Activated naive CD8-positive, alpha-beta T cell treated with anti-CD3 and anti-CD28 coated beads for 36 hours (primary cell): ENCODE measurements around the gene PARP11. TPM values are rescaled to one million over a fixed set of nuclear protein-coding genes. Genes with fewer than 3 reads are reported as not detected.

Experiments used
- DNase-seq: peaks from one replicate; pipeline ENCODE4 v3.0.0; 2021
- H3K27ac Mint-ChIP-seq: one replicate; pipeline ENCODE4 v1.8.0; 2022; ENCODE audit warnings: mild to moderate bottlenecking, moderate library complexity, mixed read lengths
- H3K27me3 Mint-ChIP-seq: one replicate; pipeline ENCODE4 v1.8.0; 2022; ENCODE audit warnings: mild to moderate bottlenecking, mixed read lengths
- H3K36me3 Mint-ChIP-seq: one replicate; pipeline ENCODE4 v1.8.0; 2021; ENCODE audit warnings: mild to moderate bottlenecking, mixed read lengths
- H3K4me1 Mint-ChIP-seq: one replicate; pipeline ENCODE4 v1.8.0; 2021; ENCODE audit warnings: mixed read lengths
- H3K4me3 Mint-ChIP-seq: one replicate; pipeline ENCODE4 v1.8.0; 2022; ENCODE audit warnings: mild to moderate bottlenecking, moderate library complexity, mixed read lengths
- H3K9me3 Mint-ChIP-seq: one replicate; pipeline ENCODE4 v1.8.0; 2022; ENCODE audit warnings: mixed read lengths
- total RNA-seq, 2 experiments: library from RNA; stranded (reverse); gene quantifications; one replicate each; pipeline ENCODE4 v1.2.3, GENCODE V29; 2021

The PARP11 gene
- total RNA-seq, 2 experiments from 2014 or later, result 22.2 to 23.1 TPM

- Mint-ChIP-seq H3K9me3 (peaks cover 2% of the 10 kb centered on the region), H3K36me3 (peaks cover 21% of the 10 kb centered on the region), H3K27ac (no peak overlapping the region), H3K4me3 (no peak overlapping the region), H3K4me1 (peaks cover 6% of the 10 kb centered on the region), H3K27me3 (no peaks in the 10 kb centered on the region)
- no peak for DNase-seq
These were observed 82.6 kb downstream of the PARP11 start for GRCh38 chr12:3790642-3791041.

- Mint-ChIP-seq H3K27ac (no peak overlapping the region), H3K4me3 (no peak overlapping the region), H3K4me1 (no peaks in the 10 kb centered on the region), H3K36me3 (peaks cover 21% of the 10 kb centered on the region), H3K27me3 (no peaks in the 10 kb centered on the region), H3K9me3 (peaks cover 2% of the 10 kb centered on the region)
- no peak for DNase-seq
These were observed 83.4 kb downstream of the PARP11 start for GRCh38 chr12:3789838-3790237.

- no peak for DNase-seq
These were observed 95.9 kb downstream of the PARP11 start for GRCh38 chr12:3777206-3777809.

GRCh38 chr12:3775385-3776035 lies 97.7 kb downstream of the PARP11 start:
- DNase-seq, result no peak
- H3K9me3 Mint-ChIP-seq, result no peaks in the 10 kb centered on the region
- H3K4me3 Mint-ChIP-seq, result no peak overlapping the region
- no peak overlapping the region for H3K27ac Mint-ChIP-seq
- peaks cover 4% of the 10 kb centered on the region for H3K4me1 Mint-ChIP-seq
- peaks cover 2% of the 10 kb centered on the region for H3K36me3 Mint-ChIP-seq
- H3K27me3 Mint-ChIP-seq, result no peaks in the 10 kb centered on the region

More at GRCh38 chr12:3777206-3777809, 95.9 kb downstream of the PARP11 start:
- Mint-ChIP-seq H3K4me1 (peaks cover 2% of the 10 kb centered on the region), H3K4me3 (no peak overlapping the region), H3K27ac (no peak overlapping the region), H3K36me3 (peaks cover 2% of the 10 kb centered on the region), H3K27me3 (no peaks in the 10 kb centered on the region), H3K9me3 (no peaks in the 10 kb centered on the region)

GRCh38 chr12:3772380-3772779 lies 100.8 kb downstream of the PARP11 start:
- Mint-ChIP-seq H3K4me3 (no peak overlapping the region), H3K9me3 (no peaks in the 10 kb centered on the region), H3K27ac (no peak overlapping the region), H3K36me3 (peaks cover 2% of the 10 kb centered on the region), H3K4me1 (peaks cover 4% of the 10 kb centered on the region), H3K27me3 (no peaks in the 10 kb centered on the region)
- DNase-seq, result no peak

- Mint-ChIP-seq H3K4me3 (no peak overlapping the region), H3K27me3 (no peaks in the 10 kb centered on the region), H3K9me3 (no peaks in the 10 kb centered on the region), H3K27ac (no peak overlapping the region), H3K4me1 (peaks cover 4% of the 10 kb centered on the region), H3K36me3 (peaks cover 2% of the 10 kb centered on the region)
- no peak for DNase-seq
These were observed 101.3 kb downstream of the PARP11 start for GRCh38 chr12:3771853-3772252.

- H3K36me3 Mint-ChIP-seq, result peaks cover 2% of the 10 kb centered on the region
- H3K9me3 Mint-ChIP-seq, result no peaks in the 10 kb centered on the region
- H3K4me3 Mint-ChIP-seq, result no peak overlapping the region
- DNase-seq, result no peak
- peaks cover 4% of the 10 kb centered on the region for H3K4me1 Mint-ChIP-seq
- H3K27ac Mint-ChIP-seq, result no peak overlapping the region
- H3K27me3 Mint-ChIP-seq, result no peaks in the 10 kb centered on the region
These were observed 102.3 kb downstream of the PARP11 start for GRCh38 chr12:3770891-3771290.

- DNase-seq, result no peak
- Mint-ChIP-seq H3K4me3 (no peak overlapping the region), H3K4me1 (peaks cover 4% of the 10 kb centered on the region), H3K27ac (no peak overlapping the region), H3K36me3 (peaks cover 2% of the 10 kb centered on the region), H3K27me3 (no peaks in the 10 kb centered on the region), H3K9me3 (no peaks in the 10 kb centered on the region)
These were observed 104.2 kb downstream of the PARP11 start for GRCh38 chr12:3768911-3769447.

- Mint-ChIP-seq H3K27ac (no peak overlapping the region), H3K9me3 (no peaks in the 10 kb centered on the region), H3K36me3 (peaks cover 12% of the 10 kb centered on the region), H3K27me3 (no peaks in the 10 kb centered on the region), H3K4me3 (no peak overlapping the region), H3K4me1 (no peaks in the 10 kb centered on the region)
- DNase-seq, result no peak
These were observed 112.0 kb downstream of the PARP11 start for GRCh38 chr12:3761116-3761735.

GRCh38 chr12:3759878-3760277 lies 113.3 kb downstream of the PARP11 start:
- no peak for DNase-seq
- Mint-ChIP-seq H3K9me3 (no peaks in the 10 kb centered on the region), H3K36me3 (peaks cover 12% of the 10 kb centered on the region), H3K4me3 (no peak overlapping the region), H3K27me3 (no peaks in the 10 kb centered on the region), H3K4me1 (peaks cover 6% of the 10 kb centered on the region), H3K27ac (no peak overlapping the region)

Other genes with a start within 250 kb of the PARP11 start
- 10 to 100 TPM; 24.5 to 26.0 TPM for gene CRACR2A, start 120.3 kb downstream of the PARP11 start, total RNA-seq